Right ventricle myocardium superior (tissue), 1 donor: ENCODE results near the gene FCHSD2. TPM values are rescaled to one million over a fixed set of nuclear protein-coding genes. Genes with fewer than 3 reads are reported as not detected.
A peak's percentile ranks its signal among the peaks of the same experiment; 100 is the strongest.
"Not testable (repeated sequence)": the region's sequence is repeated elsewhere in the genome, so short reads cannot be mapped to it uniquely, and the experiment has no call there.

Experiments
- ATAC-seq: fragments of 200-7000 bp; cut with Tn5 transposase; one replicate; pipeline ENCODE4 v1.9.1; 2020; ENCODE audit warnings: mild to moderate bottlenecking; ENCODE audit not compliant: poor library complexity
- DNase-seq: peaks from one replicate; pipeline ENCODE4 v3.0.0-alpha.2; 2020
- intact Hi-C: fragments of 100-400 bp; cut with DNase I; formaldehyde crosslinking; loops from one replicate; pipeline ENCODE4 v1.11.2; 2022
- total RNA-seq: library from RNA; stranded (reverse); fragmentation: NEBNext Ultra II Directional; extraction: Animal tissue kit (Norgen Biotek cat#: 25700); gene quantifications from one replicate; pipeline ENCODE4 v1.2.1, GENCODE V29; 2021
- donor health status: DM: no; HTN: yes; CAD: no; lungs with severe emphysema.

The FCHSD2 gene
- total RNA-seq, 1 donor from 2014 or later: 40.4 TPM

DNA sequence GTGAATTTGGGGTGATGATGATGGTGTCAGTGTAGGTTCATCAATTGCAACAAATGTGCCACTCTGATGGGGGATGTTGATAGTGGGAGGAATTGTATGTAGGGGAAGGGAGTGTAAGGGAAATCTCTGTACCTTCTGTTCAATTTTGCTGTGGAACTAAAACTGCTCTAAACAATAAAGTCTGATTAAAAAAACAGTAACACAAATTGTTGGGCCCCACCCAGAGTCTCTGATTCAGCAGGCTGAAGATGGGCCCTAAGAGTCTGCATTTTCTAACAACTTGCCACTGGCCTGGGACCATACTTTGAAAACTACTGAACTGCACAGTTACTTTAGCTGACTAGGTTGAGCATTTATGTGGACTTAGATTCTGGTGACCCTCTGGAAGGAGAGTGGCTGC is 214.7 kb downstream of the FCHSD2 start:
- ATAC-seq: no peak
- no peak for DNase-seq
- intact Hi-C loops: loop anchor here (10.0 kb wide), 2 partner anchors 217 to 247 kb away; partner anchors contain the start of gene FCHSD2

DNA sequence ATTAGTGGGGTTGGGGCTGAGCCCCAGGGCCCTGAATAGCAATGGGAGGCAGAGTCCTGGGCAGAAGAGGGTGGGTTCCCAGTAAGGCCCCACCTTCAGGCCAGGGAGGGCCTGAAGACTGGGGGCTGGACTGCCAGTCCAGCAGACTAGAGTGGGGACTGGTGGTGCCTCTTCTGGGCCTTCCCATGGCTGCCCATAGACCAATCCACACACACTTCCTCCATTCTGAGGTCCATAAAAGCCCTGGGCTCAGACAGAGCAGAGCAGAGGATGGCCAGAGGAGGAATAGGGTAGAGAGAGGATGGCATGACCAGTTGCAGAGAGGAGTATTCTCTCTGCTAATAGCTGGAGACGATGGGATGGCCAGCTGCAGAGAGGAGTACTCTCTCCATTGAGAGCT is 216.0 kb downstream of the FCHSD2 start:
- intact Hi-C loops: loop anchor here (10.0 kb wide), 2 partner anchors 219 to 249 kb away; partner anchors contain the start of gene FCHSD2
- ATAC-seq: no peak
- DNase-seq: no peak

GRCh38 chr11:72925656-72926055 is 216.5 kb downstream of the FCHSD2 start:
- intact Hi-C loops: loop anchor here (10.0 kb wide), 2 partner anchors 219 to 249 kb away; partner anchors contain the start of gene FCHSD2
- DNase-seq: no peak
- ATAC-seq: no peak

DNA sequence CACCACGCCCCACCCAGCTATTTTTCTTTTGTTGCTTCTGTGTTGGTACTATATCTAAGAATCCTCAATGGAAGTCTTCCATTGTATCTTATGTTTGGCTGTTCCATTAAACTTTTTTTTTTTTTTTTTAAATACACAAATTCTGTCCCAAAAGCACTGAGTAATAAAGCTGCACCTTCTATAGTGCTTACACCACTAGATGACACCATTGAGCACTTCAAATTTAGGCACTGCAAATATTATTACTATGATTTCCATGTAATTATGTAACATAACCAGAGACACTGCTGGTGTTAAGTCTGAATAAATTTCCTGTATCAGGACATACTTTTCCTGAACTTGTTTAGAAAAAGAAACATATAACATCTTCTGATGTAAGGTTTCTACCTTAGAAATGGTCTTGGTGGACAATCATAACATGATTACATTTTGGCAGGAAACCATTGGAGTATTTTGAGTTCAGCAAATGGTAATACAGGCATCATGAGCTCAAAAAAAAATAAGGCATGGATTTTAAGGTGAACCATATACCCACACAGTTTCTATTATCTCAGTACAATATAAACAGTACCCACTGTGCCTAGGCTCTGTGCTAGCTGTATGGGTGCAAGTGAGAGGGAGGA is 217.4 kb downstream of the FCHSD2 start:
- intact Hi-C loops: loop anchor here (10.0 kb wide), 2 partner anchors 220 to 250 kb away; partner anchors contain the start of gene FCHSD2
- ATAC-seq (peak; percentile 59), DNase-seq (no peak)

DNA sequence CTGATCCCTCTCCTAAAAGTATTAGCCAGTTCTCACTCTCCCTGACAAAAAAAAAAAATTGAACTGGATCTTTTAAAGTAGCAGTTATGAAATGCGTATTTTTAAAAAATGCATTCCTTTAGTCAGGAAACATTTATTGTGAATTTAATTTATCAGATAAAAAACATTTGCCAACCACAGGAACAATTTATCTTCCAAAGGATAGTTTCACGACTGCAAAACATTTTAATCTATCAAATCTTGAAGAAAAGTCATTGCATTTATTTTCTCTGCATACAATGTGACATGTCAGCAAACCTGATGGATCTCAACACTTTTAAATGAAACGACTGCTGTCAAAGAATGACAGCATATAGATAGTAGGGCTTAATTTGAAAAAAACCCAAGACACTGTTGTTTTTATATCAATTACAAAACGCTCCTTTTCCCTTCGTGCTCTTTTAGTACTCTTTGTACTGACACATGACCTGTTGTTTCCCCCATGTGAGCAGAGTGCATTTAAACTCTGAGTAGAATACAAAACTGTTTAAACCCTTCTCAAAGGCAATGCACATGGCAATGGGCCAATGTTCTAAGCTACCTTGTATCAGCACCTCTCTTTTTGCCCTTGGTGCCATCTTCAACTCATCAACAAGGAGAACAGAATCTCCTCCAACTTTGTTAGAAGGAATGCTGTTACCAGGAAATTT is 220.9 kb downstream of the FCHSD2 start:
- ATAC-seq: peak; percentile 21

DNA sequence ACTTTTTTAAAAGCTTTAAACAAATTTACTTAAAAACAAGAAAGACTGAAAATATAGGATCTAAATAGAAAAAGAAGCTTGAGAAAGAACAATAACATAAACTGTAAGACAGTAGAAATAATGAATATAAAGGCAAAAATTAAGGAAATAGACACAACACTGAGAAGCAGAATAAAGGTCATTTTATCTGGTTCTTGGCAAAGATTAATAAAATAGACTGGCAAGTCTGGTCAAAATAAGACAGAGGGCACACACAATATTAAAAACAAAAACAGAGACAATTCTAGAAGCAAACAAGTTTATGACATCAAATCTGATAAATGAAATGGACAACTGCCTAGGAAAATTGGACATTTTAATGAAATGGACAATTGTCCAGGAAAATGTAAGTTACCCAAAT is 222.1 kb downstream of the FCHSD2 start:
- DNase-seq: no peak
- ATAC-seq: no peak
- intact Hi-C loops: loop anchor here (10.0 kb wide), 2 partner anchors 225 to 255 kb away; partner anchors contain the start of gene FCHSD2

More for the DNA sequence above, 220.9 kb downstream of the FCHSD2 start:
- intact Hi-C loops: loop anchor here (10.0 kb wide), 2 partner anchors 224 to 254 kb away; partner anchors contain the start of gene FCHSD2
- DNase-seq: no peak

- intact Hi-C loops: no loop called here
- no peak for ATAC-seq
- DNase-seq: no peak
Observed at GRCh38 chr11:72918851-72919250, 223.3 kb downstream of the FCHSD2 start.

DNA sequence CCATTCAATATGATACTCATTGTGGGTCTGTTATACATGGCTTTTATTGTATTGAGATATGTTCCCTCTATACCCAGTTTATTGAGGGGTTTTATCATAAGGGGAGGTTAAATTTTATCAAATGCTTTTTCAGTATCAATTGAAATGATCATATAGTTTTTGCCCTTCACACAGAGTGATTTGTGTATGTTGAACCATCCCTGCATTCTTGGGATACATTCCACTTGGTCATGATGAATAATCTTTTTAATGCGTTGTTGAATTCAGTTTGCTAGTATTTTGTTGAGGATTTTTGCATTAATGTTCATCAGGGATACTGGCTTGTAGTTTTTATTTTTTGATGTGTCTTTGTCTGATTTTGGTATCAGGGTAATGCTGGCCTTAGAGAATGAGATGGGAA is 229.9 kb downstream of the FCHSD2 start:
- DNase-seq (no peak), ATAC-seq (no peak)
- intact Hi-C loops: no loop called here

GRCh38 chr11:72909558-72910388 is 232.3 kb downstream of the FCHSD2 start:
- DNase-seq, ATAC-seq, intact Hi-C loops: not testable (repeated sequence)

- intact Hi-C loops: no loop called here
- DNase-seq: no peak
- ATAC-seq: no peak
Observed at GRCh38 chr11:72908032-72908676, 234.0 kb downstream of the FCHSD2 start.

- no peak for DNase-seq
- intact Hi-C loops: no loop called here
- no peak for ATAC-seq
Observed at GRCh38 chr11:72904016-72904415, 238.1 kb downstream of the FCHSD2 start.

- no peak for ATAC-seq
- intact Hi-C loops: no loop called here
- no peak for DNase-seq
Observed at GRCh38 chr11:72901374-72901773, 240.7 kb downstream of the FCHSD2 start.

DNA sequence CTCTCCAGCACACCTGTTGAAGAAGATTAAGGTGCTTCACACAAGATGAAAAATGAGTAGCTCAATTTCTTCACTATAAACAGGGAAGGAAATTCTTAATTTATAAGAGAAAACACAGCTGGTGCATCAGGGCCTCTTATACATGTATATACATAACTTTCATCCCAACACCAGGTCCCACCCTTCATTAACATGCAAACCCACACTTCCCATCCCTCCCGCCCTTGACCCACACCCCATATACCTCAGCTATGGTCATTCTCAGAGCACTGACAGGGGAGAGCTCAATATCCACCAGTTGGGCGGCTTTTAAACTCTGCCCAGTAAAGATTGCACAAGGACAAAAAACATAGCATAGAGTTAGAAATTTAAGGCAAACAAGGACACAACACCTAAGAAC is 242.1 kb downstream of the FCHSD2 start:
- intact Hi-C loops: no loop called here
- ATAC-seq (no peak), DNase-seq (no peak)

GRCh38 chr11:72899238-72899637 is 242.9 kb downstream of the FCHSD2 start:
- intact Hi-C loops: no loop called here
- DNase-seq (no peak), ATAC-seq (no peak)

DNA sequence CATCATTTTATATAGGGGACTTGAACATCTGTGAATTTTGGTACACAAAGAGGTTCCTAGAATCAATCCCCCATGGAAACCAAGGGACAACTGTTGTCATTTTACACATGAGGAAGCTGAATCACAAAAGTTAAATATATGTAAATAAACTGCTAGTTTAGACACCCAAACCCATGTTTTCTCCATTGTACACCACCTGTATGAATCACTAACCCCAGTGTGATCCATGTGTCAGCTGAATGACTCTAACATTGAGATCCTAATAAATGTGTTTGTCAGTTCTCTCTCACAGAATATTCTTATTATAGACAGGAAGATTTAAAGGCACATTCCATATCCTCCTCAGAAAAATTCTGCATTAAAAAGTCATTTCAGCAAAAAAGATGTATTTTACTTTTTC is 244.6 kb downstream of the FCHSD2 start:
- no peak for DNase-seq
- intact Hi-C loops: no loop called here
- no peak for ATAC-seq

DNA sequence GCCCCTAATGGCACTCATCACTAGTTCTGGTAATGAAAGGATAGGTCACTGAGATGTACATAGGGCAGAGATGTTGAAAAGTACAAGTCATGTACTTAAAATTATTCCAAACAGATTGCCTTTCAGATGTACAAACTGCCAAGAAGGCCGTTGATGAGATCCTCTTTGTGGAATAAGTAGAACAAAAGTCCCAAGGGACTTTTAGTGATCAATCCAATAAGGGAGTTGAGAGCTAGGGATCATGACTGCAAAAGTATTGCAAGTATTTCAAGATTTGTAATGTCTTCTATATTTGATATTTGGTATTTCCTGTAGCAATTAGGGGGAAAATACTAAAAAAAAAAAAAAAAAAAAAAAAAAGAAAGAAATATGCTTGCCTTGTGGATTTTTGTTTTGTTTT is 245.7 kb downstream of the FCHSD2 start:
- intact Hi-C loops: no loop called here
- DNase-seq (no peak), ATAC-seq (no peak)

DNA sequence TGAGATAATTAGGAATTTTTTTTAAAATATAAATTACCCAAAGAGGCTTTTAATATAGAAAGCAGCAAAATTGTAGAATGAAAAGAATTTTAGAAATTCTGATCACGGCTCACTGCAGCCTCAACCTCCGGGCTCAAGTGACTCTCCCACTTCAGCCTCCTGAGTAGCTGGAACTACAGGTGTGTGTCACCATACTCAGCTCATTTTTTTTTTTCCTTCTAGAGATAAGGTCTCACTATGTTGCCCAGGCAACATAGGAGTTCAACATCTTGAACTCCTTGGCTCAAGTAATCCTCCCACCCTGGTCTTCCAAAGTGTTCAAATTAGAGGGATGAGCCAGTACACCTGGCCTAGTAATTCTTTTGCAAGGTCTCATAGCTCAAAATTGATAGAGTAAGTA is 251.2 kb downstream of the FCHSD2 start:
- DNase-seq (no peak), ATAC-seq (no peak)
- intact Hi-C loops: no loop called here

GRCh38 chr11:72886619-72887018 is 255.5 kb downstream of the FCHSD2 start:
- ATAC-seq (no peak), DNase-seq (no peak)
- intact Hi-C loops: no loop called here
